ENCODE measurements around the gene ACAP3.
"Not testable (repeated sequence)": the region's sequence is repeated elsewhere in the genome, so short reads cannot be mapped to it uniquely, and the experiment has no call there.

ACAP3 gene

DNA sequence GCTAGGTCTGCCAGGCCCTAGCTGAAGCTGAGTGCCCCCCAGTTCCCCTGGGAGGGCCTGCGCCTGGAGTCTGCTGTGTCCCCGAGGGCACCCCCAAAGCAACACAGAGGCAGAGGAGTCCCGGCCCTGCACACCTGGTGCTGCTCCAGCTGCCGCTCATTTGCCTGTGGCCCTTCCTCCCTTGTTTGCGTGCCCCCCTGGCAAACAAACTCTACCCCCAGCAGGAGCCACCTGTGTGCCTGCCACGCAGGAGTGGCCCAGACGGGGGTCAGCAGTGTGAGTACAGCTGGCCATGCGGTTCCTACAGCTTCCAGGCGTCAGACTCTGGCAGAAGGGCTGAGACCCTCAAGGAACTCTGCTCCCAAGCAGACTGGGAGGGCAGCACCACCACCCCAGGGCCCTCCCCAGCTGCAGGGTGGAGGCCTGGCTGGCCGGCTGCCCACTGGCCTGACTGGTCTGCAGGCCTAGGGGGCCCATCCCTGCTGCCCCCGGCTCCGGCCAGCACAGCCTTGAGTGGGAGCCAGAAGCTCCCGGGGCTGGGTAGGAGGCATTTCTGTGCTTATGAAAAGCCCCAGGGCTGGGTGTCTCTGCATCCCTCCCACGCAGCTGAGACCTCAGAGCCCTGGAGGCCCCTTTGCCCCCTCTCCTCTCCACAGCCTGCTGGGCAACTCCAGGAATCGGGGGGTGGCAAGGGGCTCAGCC lies 22.8 kb upstream of the ACAP3 start:
- no peak for DNase-seq (ENCODE audit: low spot score)

DNA sequence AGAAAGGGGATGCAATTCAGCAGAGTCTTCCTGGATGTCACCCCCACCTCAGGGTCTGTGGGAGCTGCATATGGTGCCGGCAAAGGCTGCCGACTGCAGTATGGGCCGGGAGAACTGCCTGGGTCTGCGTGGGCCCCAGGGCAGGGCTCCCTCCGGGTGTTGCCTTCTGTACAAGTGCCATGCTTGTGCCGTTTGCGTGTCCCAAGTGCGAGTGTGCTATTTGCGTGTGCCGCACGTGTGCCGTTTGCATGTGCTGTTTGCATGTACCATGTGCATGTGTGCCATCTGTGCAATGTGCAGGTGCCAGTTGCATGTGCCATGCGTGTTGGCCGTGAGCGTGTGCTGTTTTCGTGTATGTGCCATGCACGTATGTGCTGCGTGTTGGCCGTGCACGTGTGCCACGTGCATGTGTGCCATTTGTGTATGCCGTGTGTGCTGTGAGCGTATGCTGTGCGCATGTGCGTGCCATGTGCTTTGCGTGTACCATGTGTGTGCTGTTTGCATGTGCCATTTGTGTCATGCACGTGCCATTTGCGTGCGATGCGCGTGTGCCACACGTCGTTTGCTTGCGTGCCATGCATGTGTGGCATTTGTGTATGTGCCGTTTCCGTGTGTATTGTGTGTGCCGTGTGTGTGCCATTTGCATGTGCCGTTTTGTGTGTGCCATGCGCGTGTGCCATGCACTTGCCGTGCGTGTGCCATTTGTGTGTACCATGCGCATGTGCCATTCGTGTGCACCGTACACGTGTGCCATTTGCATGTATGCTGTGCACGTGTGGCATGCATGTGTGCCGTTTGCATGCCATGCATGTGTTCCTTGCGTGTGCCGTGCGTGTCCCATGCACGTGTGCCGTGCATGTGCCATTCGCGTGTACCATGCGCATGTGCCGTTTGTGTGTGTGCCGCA lies 21.8 kb upstream of the ACAP3 start:
- no peak for DNase-seq (ENCODE audit: low spot score)

DNA sequence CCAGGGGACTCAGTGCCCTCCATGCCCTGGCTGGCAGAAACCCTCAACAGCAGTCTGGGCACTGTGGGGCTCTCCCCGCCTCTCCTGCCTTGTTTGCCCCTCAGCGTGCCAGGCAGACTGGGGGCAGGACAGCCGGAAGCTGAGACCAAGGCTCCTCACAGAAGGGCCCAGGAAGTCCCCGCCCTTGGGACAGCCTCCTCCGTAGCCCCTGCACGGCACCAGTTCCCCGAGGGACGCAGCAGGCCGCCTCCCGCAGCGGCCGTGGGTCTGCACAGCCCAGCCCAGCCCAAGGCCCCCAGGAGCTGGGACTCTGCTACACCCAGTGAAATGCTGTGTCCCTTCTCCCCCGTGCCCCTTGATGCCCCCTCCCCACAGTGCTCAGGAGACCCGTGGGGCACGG lies 20.5 kb upstream of the ACAP3 start:
- no peak for DNase-seq (ENCODE audit: low spot score)

DNA sequence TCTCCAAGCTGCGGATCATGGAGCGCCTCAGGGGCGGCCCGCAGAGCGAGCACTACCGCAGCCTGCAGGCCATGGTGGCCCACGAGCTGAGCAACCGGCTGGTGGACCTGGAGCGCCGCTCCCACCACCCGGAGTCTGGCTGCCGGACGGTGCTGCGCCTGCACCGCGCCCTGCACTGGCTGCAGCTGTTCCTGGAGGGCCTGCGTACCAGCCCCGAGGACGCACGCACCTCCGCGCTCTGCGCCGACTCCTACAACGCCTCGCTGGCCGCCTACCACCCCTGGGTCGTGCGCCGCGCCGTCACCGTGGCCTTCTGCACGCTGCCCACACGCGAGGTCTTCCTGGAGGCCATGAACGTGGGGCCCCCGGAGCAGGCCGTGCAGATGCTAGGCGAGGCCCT lies 19.6 kb upstream of the ACAP3 start:
- no peak for DNase-seq (ENCODE audit: low spot score)

DNA sequence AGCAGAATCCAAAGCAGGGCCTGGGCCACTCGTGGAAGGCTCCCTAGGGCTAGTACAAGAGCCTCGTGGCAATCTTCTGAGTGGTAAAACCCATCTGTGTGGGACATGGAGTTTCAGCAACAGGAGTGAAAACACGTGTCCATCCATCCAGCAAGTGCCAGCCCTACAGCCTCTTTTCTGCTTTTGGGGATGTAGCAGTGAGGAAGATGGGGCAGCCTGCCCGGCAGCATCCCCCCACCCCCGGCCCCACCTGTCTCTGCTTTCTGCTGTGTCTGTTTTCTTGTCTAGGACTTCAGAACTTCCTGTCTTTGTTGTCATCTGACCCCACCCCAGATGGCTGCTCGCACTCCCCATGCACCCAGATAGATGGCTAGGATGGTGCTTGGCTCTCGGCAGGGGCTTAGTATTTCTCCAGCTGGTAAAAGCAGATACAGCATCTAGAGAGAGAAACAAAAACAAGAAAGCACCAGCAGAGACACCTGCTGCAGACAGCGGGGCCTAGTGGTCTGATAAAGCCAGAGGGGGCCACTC lies 18.4 kb upstream of the ACAP3 start:
- no peak for DNase-seq (ENCODE audit: low spot score)

DNA sequence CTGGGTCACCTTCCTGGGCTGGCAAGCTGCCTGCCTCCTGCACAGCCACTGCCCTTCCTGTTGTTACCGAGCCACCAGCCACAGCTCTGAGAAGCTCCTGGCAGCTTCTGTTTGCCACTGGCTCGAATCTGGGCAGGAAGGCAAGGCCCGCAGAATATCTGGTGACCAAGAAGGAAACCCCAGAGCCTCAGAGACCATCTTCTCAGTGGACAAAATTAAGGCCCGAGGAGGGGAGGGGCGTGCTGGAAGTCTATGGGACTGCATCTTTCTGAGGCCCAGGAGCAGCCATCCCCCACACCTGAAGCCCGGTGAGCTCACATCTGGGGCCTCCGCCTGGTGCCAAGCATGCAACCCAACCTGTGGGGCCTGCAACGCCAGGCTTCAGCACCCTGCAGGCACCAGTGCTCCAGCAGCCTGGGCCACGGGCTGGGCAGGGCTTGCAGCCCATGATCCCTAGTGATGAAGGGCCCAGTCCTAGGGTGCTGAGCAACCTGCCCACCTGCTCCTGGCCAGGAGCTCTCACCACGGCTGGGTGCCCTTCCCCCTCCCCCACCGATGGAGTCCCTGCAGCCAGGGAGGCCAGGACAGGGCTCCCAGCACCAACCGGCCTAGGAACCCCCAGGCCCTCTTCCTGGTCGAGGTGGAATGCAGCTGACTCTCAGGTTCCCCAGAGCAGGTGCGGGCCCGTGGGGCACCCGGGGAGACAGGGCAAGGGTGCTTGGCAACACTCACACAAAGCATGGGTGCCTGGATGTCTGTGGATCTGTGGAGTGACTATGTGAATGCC lies 17.8 kb upstream of the ACAP3 start:
- no peak for DNase-seq (ENCODE audit: low spot score)

DNA sequence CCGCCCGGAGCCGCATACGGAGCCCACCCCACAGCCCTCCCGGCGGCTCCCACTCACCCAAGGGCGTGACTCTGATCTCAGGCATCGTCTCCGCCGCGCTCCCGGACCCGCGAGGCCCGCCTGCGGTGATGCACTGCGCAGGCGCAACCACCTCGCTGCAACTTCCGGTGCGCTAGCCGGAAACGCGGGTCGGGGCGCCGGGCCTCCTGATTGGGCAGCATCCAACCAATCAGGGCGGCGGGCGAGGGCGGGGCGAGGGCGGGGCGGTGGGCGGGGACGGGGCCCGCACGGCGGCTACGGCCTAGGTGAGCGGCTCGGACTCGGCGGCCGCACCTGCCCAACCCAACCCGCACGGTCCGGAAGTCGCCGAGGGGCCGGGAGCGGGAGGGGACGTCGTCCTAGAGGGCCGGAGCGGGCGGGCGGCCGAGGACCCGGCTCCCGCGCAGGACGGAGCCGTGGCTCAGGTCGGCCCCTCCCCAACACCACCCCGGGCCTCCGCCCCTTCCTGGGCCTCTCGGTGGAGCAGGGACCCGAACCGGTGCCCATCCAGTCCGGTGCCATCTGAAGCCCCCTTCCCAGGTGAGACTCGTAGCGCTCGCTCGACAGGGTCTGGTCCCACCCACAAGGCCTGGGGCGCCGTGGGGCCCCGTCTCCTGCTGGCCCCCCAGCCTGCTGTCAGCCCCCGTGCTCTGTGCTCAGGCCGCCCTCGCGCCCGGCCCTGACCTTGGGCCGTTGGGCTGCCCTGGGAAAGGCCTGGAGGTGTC lies 17.0 kb upstream of the ACAP3 start, which contains the start of the genes CPTP and INTS11:
Gene CPTP, plus strand, starts transcription at position 279 of the 764 bp plus-strand sequence. CDS start 2,109 bp downstream, outside the sequence.
Gene INTS11, minus strand, starts transcription at position 137 of the 764 bp plus-strand sequence. Its CDS starts 52 bp downstream, at position 85.
- DNase-seq (ENCODE audit: low spot score), result peak; percentile 90

DNA sequence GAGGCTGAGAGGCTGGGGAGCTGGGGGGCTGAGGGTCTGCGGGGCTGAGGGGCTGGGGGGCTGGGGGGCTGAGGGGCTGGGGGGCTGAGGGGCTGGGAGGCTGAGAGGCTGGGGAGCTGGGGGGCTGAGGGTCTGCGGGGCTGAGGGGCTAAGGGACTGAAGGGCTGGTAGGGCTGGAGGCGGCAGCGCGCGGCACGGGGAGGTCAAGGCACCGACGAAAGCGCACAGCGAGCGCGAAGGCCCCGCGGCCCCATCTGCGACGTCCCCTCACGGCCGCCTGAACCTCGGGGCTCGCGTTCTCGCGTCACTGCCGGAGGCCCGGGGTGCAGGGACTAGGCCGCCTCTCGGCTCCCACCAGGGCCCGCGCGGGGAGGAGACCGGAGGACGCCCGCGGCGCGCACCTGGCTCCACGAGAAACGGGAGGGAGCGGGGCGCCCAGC lies 16.4 kb upstream of the ACAP3 start:
- DNase-seq (ENCODE audit: low spot score), result no peak

DNA sequence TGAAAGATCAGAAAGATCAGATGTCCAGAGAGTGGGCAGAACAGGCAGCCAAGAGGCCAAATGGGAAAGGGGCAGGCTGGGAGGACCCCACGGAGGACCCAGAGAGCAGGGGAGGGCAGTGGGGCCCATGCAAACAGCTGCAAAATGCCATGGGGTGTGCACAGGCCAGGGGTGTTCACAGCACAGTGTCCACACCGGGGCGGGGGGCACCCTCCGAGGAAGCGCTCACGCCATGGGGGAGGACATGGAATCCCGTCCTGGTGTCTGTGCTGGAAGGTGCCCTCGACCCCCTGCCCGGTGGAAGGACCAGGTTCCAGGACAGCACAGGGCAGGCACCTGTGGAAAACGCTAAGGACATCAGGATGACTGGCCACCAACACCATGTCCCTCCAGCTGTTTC lies 15.2 kb upstream of the ACAP3 start:
- no peak for DNase-seq (ENCODE audit: low spot score)

DNA sequence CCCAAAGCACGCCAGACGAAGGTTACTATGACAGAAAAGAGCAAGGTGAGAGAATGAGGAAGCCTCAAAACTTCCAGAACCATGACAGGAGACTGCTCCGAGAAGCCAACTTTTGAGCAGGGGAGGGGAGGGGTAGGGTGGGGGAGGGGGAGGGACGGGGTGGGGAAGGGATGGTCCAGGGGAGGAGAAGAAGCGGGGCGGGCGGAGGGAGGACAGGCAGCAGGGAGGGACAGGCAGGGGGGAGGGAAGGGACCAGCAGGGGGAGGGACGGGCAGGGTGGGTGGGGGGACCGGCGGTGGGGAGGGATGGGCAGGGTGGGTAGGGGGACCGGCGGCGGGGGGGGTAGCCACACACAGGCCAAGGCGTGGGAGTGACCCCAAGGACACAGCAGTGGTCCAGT lies 14.7 kb upstream of the ACAP3 start:
- no peak for DNase-seq (ENCODE audit: low spot score)

DNA sequence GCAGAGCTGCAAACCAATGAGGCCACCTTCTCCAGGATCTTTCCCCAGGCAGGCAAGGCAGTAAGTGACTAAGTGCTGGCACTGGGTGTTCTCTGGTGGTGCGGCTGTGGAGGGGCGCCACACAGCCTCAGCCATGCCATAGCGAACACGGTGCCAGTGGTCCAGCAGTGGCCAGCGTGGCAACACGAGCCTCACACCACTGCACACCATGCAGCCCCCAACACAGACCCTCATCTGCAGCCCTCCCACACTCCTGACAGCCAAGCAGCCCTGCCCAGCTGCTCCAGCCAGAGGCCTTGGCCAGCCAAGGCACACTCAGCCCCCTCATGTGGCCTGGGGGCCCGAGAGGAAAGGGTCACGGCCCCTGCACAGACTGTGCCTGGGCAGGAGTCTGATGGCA lies 13.7 kb upstream of the ACAP3 start:
- DNase-seq (ENCODE audit: low spot score), result no peak

DNA sequence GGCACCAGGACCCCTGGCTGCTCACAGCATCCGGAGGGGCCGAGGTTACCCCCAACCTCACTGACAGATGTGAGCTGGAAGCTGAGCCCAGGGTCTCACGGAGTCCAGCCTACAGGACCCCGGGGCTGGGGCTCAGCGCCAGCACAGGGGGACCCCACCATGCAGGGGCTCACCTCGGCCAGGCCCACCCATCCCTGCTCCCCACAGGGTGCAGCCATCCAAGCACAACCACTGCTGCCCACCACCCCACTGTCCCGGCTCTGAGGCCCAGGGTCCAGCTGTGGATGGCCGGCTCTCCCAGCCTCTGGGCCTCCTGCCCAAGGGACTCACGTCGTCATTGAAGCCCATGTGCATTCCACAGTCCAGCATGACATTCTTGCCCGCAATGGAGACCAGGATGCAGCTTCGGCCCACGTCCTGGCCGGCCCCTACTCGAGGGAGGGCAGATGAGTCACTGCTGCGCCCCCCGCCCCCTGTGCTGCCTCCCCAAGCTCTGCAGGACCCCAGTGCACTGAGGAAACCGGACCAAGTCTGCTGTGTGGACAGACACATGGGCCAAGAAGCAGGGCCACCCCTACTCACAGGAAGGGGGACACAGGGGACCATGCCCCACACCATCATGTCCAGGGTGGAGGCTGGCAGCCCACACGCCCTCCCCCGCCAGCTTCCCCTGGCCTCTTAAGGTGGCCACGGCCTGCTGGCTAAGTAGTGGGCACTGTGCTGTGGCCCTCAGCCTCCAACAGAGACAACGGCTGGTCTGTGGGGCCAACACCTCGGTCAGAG lies 13.1 kb upstream of the ACAP3 start:
- no peak for DNase-seq (ENCODE audit: low spot score)

DNA sequence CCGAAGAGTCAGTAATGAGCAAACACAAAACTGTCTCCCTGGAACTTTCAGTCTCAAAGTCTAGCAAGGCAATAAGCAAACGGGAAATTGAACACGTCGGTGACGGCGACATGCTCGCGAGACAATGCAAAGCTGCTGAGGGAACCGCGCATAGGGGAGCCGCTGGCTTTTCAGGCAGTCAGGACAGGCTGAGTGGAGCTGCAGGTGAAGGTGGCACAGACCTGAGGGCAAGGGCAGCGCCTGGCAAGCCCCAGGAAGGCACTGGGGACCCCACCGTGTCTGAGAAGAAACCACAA lies 11.9 kb upstream of the ACAP3 start:
- no peak for DNase-seq (ENCODE audit: low spot score)

DNA sequence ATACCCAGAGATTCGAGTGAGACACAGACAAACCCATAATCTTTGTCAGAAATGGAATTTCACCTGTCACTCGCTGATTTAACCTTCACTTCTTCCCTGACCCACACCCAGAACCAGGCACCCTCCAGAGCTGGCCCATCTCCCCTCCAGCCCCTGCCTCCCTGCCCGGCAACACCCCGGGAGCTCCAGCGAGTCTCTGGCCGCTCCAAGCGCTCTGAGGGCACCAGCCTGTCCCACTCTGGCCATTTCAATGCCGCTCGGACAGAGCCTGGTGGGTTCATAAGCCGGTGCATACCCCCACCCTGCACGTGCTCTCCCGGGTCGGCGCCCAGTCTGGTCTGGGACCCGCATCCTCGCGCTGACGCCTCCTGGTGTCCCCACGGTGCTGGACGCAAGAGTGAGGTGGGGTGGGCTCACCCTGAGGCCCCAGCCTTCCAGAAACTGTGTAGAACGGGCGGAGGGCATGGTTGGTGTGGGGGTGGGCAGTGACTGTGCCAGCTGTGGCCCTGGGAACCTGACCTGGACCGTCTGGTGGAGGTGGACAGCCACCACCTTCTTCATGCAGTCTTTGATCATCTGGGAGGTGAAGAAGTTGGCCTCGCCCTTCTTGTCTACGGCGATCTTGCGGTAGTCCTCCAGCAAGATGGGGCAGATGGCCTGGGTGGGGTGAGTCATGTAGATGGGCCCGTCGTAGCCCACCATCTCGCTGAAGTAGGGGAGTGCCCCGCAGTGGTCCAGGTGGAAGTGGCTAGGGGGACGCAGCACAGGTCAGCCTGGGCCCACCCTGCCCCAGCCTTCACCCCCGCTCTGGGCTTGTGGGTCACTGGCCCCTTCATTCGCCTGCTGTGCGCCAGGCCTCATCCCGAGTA lies 11.3 kb upstream of the ACAP3 start:
- DNase-seq (ENCODE audit: low spot score), result no peak

DNA sequence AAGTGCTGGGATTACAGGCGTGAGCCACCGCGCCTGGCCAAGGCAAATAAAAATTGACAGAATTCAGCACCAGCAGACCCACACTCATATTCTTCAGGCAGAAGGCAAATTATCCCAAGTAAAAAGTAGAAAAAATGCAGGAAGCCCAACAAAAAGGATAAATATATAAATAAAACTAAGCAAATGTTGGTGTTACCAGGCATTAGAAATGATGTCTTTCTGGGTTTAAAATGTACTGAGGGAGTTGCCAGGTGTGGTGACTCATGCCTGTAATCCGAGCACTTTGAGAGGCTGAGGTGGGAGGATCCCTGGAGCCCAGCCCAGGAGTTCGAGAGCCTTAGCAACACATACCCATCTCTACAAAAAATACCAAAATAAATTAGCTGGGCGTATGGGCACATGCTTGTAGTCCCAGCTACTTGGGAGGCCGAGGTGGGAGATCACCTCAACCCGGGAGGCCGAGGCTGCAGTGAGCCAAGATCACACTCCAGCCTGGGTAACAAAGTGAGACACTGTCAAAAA lies 10.5 kb upstream of the ACAP3 start:
- peak; percentile 79 for DNase-seq (ENCODE audit: low spot score)

DNA sequence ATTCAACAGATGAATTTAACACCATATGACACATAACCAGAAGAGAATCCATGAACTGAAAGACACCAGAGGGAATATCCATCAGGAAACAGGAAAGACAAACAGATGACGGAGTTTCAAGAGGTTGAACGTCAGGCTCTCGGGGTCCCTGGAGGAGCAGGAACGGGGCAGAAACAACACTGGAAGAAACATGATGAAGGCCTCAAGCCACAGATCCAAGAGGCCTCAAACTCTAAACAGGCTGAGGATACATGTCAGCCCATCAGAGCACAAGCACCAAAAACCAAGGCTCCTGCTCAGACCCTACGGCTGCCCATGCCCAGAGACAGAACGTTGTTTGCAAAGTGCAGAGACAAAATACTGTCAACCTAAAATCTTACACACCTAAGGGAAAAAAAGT lies 9.7 kb upstream of the ACAP3 start:
- no peak for DNase-seq (ENCODE audit: low spot score)

DNA sequence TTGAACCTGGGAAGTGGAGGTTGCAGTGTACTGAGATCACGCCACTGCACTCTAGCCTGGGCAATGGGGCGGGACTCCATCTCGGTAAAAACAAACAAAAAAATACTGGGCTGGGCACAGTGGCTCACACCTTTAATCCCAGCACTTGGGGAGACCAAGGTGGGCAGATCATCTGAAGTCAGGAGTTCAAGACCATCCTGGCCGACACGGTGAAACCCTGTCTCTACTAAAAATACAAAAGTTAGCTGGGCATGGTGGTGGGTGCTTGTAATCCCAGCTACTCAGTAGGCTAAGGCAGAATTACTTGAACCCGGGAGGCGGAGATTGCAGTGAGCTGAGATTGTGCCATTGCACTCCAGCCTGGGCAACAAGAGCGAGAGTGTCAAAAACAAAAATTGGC lies 8.5 kb upstream of the ACAP3 start:
- DNase-seq (ENCODE audit: low spot score), result not testable (repeated sequence)

DNA sequence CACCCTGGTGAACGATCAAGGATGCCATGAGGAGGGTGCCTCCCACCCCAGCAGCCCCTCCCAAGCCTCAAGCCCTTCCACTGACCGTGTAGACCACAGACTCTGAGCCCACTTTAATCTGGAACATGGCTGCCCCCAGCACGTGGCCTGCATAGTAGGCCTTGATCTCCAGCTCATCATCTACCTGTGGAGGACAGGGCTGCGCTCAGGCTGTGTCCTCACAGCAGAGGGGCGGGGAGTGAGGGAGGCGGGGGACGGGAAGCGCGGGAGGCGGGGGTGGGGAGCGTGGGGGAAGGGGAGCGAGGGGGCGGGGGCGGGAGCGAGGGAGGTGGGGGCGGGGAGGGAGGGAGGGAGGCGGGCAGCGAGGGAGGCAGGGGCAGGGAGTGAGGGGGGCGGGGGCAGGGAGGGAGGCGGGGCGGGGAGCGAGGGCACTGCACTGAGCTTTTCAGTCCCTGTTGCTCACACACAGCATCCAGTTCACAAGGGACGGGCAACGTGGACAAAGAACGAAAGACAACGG lies 7.8 kb upstream of the ACAP3 start:
- DNase-seq (ENCODE audit: low spot score), result no peak

DNA sequence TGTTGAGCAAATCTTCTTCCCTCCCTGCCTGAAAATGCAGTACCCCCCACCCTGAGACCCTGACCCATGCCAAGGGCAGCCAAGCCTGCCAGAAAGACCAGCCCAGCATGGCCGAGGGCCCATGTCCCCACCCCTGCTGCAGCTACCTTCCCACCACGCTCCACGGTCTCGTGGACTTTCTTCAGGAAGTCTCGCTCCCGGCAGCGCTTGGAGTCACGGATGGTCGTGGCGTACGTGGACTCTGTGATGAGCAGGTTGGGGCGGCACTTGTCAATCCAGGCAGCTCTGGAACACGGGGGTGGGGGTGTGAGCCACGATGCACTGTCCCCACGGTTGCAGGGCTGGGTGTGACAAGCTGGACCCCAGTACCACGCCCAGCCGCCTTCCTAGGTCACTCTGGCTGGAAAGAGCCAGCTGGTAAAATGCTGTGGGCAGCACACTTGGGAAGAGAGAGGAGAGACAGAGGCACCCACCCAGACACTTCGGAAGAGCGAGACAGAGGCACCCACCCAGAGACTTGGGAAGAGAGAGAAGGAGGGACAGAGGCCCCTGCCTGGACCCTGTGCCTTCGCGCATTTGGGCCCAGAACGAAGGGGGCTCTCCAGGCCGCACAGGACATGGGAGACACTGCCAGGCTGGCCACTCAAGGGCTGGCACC lies 7.1 kb upstream of the ACAP3 start:
- DNase-seq (ENCODE audit: low spot score), result no peak
